Frontal cortex (tissue), 4 donors: Measurements from ENCODE around the gene PTCSC3. TPM values are rescaled to one million over a fixed set of nuclear protein-coding genes. Genes with fewer than 3 reads are reported as not detected.

Experiments used
- DNase-seq, 2 donors: peaks; one replicate each; pipeline ENCODE4 v3.0.0; 2012; ENCODE audit warnings: low spot score in 2 of 2
- FAIRE-seq: peaks from 2 replicates; lab custom pipeline; 2012; peaks lifted over from hg19 to GRCh38; lab: Jason Lieb, UNC
- total RNA-seq: library from RNA; depleted of rRNA; stranded (reverse); fragments of >200 nt; gene quantifications from one replicate; pipeline ENCODE4 v1.2.3, GENCODE V29; 2014
- donor health status: control.
- donor health status: control.
- donor health status: control.

The PTCSC3 gene
- total RNA-seq, 1 donor from 2014 or later = not detected

DNA sequence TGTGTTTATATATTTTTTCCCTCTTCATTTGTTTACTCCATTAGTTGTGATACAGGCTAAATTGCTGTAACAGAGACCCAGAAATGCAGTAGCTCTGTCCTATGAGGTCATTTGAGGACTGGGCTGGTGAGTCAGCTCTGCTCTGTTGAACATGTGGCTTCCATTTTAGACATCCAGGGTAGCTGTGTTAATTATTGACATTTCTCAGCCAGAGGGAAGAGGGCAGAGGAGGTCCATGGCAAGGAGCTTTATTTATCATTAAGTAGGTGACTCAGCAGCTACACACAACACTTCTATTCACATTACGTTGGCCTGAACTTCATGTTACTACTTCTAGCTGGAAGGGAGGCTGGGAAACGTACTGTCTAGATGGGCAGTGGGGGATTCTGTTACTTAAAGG lies 85.4 kb downstream of the PTCSC3 start:
- peak in 1 of 2 donors; percentile 12 for DNase-seq
- FAIRE-seq = no peak

DNA sequence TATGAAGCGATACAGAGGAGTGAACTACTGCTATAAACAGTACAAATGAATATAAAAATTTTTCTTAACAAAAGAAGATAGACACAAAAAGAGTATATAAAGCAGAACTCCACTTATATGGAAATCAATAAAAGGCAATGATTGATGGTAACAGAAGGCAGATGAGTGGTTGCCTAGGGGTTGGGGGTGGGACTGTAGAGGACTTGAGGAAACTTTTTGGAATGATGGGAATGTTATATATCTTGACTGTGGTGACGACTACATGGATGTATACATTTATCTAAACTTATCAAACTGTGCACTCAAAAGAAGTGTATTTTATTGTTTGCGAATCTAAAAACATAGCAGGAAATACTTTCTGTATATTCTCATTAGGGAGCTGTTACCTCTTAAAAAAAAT lies 89.1 kb downstream of the PTCSC3 start:
- no peak for DNase-seq
- no peak for FAIRE-seq

DNA sequence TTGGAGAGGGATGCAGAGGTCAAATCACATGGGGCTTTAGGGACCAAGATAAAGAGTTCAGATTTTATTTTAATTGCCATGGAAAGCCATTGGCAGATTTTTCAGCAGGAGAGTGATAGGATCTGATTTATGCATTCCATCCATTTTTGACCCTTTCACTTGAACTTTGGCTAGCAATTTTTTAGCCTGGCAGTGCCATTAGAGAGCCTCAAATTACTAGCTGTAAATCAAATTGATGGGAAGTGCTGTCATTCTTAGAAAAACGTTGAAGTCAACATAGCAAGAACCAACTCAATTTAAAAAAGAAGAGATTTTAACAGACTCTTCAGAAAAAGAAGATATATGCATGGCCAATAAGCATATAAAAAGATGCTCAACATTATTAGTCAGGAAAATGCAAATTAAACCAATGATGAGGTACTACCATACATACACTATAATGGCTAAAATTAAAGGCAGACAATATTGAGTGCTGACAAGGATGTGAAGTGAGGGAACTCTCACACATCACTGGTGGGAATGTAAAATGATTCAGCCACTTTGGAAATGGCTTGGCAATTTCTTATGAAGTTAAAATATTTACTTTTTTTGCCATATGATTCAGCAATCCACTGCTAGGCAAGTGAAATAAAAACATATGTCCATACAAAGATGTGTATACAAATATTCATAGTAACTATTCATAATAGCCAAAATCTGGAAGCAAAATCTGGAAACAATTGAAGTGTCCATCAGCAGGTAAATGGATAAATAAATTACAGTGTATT lies 89.7 kb downstream of the PTCSC3 start:
- FAIRE-seq (no peak), DNase-seq (no peak)

DNA sequence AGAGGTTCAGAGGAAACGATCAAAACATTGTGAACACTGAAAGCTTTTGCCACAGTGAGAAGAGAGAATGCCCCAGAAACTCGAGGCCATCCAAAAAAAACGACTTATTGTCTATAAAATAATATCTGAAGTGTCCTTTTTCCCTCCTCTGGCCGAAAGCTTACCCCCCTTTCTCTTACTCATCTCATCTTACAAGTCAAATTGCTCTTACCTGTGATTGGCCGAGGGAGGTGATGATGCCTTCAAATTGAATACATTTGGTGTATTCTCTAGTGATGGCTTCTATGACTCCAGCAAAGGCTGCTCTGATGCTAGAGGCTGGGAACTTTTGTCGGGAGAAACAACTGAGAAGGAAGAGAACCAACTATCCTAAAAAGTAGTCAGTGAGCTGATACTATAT lies 90.7 kb downstream of the PTCSC3 start:
- DNase-seq (no peak), FAIRE-seq (no peak)

Other genes with a start within 250 kb of the PTCSC3 start
- gene MBIP, start 143.9 kb upstream of the PTCSC3 start, total RNA-seq = 24.5 TPM